HEK293 (cell line): ENCODE measurements around the gene FSIP1.

Source experiments
- CTCF ChIP-seq: fragments of 450-650 bp; formaldehyde crosslinking; IDR thresholded peaks from 2 replicates; pipeline ENCODE4 v1.5.1; 2016; ENCODE audit warnings: missing biosample characterization, missing genetic modification characterization
- SP2 ChIP-seq: fragments of 450-650 bp; formaldehyde crosslinking; IDR thresholded peaks from 2 replicates; pipeline ENCODE4 v1.5.1; 2016; ENCODE audit warnings: missing biosample characterization, missing genetic modification characterization
- ZBTB6 ChIP-seq: fragments of 450-650 bp; formaldehyde crosslinking; IDR thresholded peaks from 2 replicates; pipeline ENCODE4 v1.5.1; 2017; ENCODE audit warnings: missing biosample characterization, missing genetic modification characterization
- ZNF24 ChIP-seq: fragments of 450-650 bp; formaldehyde crosslinking; IDR thresholded peaks from 2 replicates; pipeline ENCODE4 v1.5.1; 2016; ENCODE audit warnings: missing biosample characterization, missing genetic modification characterization
- ZNF449 ChIP-seq: fragments of 450-650 bp; formaldehyde crosslinking; IDR thresholded peaks from 2 replicates; pipeline ENCODE4 v1.5.1; 2017; ENCODE audit warnings: missing biosample characterization, mild to moderate bottlenecking, missing genetic modification characterization, moderate library complexity
- ZNF473 ChIP-seq: fragments of 450-650 bp; formaldehyde crosslinking; IDR thresholded peaks from 2 replicates; pipeline ENCODE4 v1.5.1; 2017; ENCODE audit warnings: missing biosample characterization, missing genetic modification characterization
- ZNF514 ChIP-seq: fragments of 450-650 bp; formaldehyde crosslinking; IDR thresholded peaks from 2 replicates; pipeline ENCODE4 v1.5.1; 2016; ENCODE audit warnings: missing biosample characterization, missing genetic modification characterization
- ZNF544 ChIP-seq: fragments of 450-650 bp; formaldehyde crosslinking; IDR thresholded peaks from 2 replicates; pipeline ENCODE4 v1.5.0; 2017; ENCODE audit warnings: missing biosample characterization, missing genetic modification characterization
- ZNF626 ChIP-seq: fragments of 450-650 bp; sonication (Bioruptor Pico); formaldehyde crosslinking; IDR thresholded peaks from 2 replicates; pipeline ENCODE4 v1.5.1; 2018; ENCODE audit warnings: missing biosample characterization, missing genetic modification characterization, inconsistent platforms

GRCh38 chr15:39787479-39787878 lies 4.8 kb upstream of the FSIP1 start:
- TF ChIP-seq CTCF (tag by site-specific recombination) (no peak), ZBTB6 (tag by site-specific recombination) (no peak), SP2 (tag by site-specific recombination) (no peak), ZNF24 (tag by site-specific recombination) (no peak), ZNF449 (tag by site-specific recombination) (no peak), ZNF473 (tag by site-specific recombination) (no peak), ZNF514 (tag by site-specific recombination) (no peak), ZNF544 (tag by site-specific recombination) (no peak), ZNF626 (tag by site-specific recombination) (no peak)
